HG02943 (cell line): ENCODE results near the gene NALCN.

ENCODE experiments used
- ATAC-seq: cut with Tn5 transposase; IDR thresholded peaks from one replicate; pipeline ENCODE4 v1.9.1; 2021; ENCODE audit warnings: mild to moderate bottlenecking, low read depth, moderate library complexity; ENCODE audit not compliant: unreplicated experiment

NALCN gene

DNA sequence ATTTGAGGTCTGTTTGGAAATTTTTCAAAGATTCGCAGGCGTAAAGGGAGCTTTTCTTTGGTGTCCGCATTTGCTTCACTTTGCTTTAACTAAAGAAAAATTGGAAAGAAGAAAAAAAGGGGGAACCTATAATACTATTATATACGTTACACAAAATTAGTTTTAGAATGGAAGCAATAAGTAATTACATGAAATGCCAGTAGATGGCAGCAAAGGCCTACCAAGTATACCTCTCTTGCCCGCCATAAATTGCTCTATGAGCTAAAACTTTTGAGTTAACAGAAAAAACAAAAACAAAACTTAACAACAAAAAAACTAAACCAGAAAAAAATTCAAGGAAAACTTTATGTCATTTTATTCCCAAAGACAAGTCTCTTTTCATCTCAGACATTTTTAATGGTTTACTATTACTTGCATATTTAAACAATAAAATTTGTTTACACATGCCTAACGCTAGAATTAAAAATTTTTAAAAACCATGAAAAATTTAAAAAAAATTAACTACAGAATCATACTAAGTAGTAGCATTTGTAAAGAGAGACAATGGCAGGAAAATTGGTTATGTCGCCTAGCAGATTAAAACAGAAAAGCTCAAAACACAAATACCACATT is 271.4 kb downstream of the NALCN start:
- no peak for ATAC-seq

DNA sequence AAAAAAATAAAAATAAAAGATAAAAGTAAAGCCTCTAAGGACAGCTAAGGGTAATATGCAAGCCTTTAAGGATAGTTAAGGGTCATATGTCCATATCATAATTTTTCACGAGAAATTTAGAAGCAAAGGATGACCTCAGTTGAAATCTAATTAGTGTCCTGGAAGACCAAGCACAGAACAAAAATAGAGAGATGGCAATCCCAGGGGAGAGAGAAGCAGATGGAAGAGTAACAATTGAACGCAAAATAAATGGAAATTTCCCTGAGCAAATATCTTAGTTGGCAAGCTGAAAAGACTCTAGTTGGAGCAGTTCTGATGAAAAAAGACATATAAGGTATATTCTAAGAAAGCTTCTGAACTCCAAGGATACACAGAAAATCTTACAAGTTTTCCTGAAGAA is 275.4 kb downstream of the NALCN start:
- ATAC-seq = no peak

DNA sequence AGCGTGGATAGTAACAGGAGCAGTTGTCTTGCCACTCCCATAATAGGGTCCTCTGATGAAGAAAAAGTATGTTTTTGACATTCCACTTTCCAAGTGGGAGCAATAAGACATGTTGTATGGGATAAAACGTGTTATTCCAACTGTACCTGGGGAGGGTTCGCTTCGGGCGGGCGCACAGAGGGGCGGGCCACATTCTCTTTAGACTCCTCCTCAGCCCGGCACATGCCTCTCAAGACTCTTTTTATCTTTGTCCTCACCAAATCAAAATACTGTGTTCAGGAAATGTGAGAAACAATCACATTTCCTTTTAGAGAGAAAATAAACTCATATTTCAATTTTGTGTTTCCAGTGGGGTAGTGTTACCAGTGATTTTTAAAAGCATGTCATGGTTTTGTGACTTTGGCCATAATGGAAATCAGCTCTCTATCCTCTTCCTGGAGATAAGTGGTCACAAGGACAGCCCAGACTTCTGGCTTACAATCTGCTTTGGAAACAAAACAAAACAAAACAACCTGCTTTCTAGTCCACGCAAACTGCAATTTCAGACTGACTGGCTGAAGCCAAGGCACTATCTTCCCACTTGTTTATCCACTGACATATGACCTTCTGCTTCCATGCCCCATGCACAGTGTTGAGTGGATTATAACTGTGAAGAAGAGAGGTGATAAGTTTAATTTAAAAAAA is 276.1 kb downstream of the NALCN start:
- ATAC-seq = no peak

DNA sequence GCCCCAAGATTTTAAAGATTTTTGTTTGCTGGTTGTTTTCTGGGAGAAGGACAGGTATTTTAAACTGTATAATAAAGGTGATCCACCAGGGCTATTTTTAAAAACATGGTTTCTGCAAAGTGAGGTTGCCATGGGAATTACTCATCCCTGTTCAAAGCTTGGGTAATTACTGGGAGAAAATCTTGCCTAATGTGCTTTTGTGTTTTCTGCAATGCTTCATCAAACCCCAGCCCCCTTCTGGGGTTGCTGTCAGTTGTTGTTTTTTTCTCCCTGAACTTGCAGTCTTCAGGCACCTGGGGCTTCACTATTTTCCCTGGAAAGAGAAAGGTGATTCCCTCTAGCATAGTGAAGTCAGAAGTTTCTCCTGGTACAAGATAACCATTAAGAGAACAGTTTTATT is 277.2 kb downstream of the NALCN start:
- no peak for ATAC-seq

DNA sequence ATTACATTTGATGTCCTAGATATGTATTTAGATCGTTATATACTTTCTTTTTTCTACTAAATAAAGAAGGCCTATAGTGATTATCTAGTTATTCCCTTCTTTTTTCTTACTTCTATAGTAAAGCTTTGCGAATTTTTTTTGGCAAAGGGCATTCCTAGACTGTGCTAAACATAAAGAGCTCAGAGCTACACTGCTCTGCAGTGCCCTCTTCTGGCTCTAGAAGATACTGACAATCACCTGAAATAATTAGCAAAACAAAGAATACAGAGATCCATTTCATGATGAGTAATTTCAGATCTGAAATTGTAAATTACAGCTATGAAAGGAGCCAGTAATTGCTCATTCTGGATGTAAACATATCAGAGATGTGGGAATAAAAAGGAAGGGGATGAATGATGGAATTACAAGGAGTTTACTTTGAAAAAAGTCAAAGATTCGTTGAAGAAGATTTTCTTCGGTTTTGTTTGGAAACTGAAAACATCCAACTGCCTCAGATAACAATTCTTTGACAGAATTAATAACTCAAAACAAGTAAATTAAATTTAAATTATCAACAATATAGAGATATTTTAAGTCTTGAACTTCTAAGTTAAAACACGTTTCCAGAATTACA is 288.5 kb downstream of the NALCN start:
- no peak for ATAC-seq

DNA sequence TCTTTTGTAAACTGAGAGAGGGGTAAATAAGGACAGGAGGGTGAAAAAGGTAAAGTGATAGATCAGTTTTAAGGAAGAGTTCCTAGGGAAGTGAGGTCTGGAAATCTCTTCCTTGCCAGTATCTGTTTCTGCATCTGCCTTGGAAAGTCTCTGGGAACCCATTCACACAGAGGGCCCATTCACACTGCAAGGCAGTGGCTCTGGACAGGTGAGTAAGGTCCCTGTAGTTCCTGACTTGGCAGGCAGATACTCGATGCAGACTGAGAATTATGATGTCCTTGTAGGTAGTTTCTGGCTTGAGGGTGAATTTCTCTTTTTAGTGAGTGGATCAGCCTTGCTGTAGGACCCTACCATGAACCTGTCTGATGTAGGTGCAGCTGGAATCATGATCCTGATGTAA is 293.3 kb downstream of the NALCN start:
- no peak for ATAC-seq

DNA sequence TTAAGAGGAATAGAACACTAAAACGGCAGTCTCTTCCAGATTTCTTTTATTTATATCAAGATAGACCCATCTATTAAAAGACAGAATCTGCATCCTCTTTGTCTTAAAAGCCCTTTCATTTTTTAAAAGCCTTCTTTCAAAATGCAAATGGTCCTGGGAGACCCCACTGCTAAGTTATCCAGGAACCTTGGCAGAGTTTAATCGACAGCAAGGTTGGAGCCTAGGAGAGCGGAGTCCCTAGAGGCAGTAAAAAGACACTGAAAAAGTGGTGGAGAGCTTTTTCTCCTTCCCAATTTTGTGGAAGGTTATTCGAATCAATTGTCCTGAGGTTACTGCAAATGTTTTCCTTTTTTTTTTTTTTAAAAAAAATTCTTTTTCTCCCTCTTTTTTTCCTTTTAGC is 294.7 kb downstream of the NALCN start:
- no peak for ATAC-seq

DNA sequence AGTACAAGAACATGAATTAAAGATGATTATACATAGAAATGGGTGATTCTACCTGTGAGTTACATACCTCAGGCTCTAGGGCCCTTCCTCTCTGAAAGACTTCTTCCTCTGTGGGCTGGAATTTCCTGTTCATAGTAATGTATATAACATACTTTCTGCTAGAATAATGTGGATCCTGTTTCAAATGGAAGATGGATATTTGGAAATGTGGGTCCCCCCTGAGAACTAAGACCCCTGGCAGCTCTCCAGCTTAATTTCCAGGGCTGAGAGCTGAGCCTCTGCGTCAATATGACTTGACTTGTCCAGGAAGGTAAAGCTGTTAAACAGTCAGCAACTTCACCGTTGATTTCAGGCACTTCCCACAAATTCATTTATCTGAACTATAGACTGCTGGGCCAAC is 296.3 kb downstream of the NALCN start:
- no peak for ATAC-seq

DNA sequence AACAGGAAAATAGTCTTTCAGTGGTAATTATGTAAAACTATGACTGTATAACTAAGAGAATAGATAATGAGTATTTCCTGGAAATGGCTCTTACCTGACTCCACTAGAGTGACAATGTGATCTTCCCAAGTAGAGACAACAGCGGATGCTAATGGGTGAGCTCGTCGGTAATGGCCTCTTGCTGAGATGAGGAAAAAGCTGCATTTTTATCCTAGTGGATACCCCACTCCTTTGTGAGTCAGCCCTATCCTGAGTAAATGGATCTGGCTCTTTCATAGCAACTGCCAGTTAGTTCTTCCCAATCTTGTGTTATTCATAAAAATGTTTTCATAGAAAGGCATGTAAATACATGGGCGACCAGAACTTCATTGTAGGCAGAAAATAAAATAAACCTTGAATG is 299.5 kb downstream of the NALCN start:
- no peak for ATAC-seq

DNA sequence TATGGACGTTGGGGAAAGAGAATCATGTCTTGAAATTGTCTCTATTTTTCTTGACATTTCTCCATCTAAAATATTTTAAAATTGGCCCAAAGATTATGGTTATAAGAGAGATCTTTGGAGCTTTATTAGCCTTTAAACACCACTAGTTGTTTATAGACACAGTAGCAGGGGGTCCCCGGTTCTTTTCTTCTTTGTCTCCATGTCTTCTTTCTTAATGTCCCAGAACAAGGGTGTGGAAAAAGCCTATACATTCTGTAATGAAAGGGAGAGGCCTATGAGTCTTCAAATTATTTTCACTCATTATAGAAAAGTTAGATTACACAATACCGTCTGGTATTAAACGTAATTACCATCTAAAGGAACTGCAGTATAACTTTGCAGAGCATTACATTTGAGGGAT is 300.0 kb downstream of the NALCN start:
- ATAC-seq = no peak

DNA sequence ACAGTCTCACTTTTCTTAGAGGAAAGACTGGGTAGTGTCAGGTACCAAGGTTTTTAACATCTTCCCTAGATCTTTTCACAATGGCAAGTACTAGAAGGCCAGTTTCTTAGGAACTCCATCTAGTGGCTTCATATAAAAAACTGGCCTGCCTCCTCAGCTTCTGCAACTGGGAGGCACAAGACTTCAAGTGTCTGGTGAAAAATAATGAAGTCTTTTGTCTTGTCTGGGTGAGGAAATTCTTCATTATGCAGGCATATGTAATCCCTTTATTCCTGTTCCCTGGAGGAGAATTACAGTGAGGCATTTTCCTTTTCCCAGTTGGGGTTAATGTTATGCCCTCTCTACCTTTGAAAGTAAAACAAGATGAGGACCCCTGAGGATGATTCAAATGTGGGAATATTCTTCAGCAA is 300.5 kb downstream of the NALCN start:
- ATAC-seq = no peak

DNA sequence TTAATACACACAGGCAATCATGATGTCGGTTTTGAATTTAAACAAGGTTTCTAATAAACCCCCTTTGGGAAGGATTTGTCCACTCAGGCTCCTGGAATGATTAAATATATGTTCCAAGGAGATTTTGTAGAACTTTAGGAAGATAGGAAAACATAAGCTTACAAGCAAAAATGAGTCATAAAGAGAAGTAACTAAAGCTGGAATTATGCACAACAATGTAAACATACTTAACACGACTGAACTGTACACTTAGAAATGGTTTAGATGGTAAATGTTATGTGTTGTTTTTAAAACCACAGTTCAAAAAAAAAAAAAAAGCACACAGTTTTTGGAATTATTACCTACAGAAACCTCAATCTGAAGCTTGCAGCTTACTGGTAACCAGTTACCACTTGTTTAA is 304.4 kb downstream of the NALCN start:
- no peak for ATAC-seq

DNA sequence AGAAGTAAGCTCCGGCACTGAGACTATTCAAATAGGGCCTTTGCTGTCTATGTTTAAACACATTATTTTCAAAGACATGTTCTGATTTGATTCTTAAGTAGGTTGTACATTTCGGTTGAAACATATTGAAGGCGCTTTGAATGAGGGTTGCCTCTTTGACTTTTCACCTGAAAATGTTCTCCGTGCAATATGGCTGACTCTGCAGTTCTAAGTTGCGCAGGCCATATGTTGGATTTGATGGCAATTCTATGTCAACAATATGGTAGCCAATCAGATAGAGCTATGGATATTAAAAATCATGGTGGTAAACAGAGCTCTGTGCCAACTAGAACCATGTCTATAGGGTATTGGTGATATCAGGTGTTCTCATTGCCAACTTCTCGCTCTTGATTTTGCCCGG is 307.3 kb downstream of the NALCN start:
- no peak for ATAC-seq

DNA sequence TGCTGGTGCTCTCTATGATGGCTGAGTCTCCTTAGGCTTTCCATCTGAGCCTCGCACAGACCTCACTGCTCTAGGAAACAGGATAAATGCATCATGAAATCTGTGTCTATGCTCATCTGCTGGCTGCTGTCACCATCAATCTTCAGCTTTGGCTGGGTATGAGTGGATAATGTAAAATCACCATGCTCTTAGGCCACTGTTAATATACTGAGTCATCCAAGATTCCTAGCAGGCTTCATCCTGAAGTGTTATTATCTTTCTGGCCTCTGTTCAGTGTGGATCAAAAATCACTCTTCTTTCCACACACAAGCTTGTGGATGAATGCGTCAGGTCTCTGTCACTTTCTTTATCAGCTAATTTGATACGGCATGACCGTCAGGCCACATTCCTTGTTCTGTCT is 317.4 kb downstream of the NALCN start:
- no peak for ATAC-seq

DNA sequence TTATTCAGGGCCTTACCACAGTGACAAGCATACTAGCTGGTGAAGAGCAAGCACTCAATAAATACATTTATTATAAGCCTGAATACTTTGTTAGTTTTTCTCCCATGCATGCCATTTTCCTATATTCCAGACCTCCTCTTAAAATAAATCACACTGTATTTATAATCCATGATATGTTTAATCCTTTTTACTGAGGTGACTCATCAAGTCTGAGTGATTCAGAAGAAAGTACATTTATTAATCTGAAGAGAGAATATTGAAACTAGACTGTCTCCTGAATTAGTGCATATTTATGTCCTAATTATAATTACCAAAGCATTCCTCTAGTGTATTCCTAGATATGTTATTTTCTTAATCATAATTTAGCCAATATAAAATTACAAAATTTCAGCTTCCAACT is 323.3 kb downstream of the NALCN start:
- ATAC-seq = no peak

DNA sequence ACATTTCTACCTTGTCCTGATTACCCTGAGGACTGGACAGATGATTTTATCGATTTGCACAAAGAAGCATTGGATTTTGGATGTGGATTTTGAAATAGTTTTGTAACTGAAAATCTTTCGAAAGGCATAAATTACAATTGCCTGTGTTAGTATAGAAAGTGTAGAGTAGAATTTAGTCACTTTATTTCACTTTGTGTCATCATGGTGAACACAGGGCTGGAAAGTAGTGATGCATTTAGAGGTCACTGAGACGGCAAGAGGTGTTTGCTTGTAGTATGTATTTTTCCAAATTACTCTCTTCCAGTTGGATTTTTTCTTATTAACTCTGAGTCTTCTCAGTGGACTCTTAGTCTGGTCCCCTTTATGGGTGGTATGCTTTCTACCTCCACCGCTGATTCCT is 326.0 kb downstream of the NALCN start:
- ATAC-seq = no peak

DNA sequence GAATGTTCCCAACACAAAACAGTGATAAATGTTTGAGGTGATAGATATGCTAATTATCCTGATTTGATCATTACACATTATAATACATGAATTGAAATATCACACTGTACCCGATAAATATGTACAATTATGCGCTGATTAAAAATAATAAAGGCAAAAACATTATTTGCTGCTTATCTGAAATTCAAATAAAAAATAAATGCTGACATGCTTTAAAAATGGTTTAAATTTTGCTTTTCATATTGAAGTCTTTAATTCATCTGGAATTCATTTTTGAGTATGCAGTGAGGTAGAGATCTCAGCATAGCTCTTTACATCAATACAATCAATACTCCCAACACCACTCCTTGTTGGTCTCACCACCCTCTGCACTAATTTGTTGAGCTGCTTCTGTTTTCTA is 330.8 kb downstream of the NALCN start:
- ATAC-seq = no peak

DNA sequence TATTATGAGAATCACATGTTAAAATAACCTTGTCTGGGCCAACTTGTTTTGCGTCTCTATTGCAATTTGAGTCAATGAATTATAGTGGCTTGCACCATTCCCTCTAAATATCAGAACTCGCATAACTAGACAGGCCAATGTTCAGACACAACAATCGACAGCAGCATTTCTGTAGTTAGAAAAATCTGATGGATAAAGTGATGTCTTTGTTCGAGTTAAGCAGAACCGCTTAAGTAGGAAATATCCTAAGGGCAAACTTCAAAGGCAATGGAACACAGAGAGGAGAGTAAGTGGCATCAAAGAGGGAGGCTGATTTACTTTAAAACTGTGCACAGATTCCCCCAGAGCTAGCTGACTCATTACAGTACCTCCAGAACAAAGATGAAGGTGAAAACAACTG is 333.9 kb downstream of the NALCN start:
- no peak for ATAC-seq

DNA sequence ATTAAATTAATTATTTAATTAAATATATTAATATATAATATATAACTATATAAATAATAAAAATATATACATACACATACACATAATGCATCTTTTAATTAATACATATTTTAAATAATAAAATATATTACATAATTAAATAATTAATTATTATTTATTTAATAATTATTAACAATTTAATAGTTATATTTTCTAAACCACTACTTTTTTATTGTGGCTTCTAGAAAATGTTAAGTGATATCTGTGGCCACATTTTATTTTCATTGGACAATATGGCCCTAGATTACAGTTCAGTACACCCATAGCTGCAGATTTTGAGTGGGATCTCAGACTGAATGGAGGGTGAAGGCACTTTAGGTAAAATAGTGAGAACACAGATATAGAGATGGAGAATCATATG is 335.7 kb downstream of the NALCN start:
- no peak for ATAC-seq

DNA sequence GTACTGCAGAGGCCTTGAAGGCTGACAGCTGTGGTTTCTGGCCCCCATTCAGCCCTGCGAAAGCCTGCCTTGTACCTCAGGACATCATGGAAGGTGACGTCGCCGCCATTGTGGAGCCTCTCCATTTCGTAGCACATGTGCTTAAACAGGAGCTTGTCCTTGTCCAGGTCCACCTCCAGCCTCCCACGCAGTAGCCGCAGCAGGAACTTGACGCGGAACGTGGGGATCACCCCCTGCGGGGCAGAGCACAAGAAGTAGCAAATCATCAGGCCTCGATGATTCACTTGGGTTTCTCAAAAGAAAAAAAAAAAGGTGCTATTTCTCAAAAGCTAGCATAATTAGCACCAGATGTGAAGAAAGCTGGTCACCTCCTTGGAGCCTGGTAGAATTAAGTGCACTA is 351.0 kb downstream of the NALCN start:
- ATAC-seq = no peak

DNA sequence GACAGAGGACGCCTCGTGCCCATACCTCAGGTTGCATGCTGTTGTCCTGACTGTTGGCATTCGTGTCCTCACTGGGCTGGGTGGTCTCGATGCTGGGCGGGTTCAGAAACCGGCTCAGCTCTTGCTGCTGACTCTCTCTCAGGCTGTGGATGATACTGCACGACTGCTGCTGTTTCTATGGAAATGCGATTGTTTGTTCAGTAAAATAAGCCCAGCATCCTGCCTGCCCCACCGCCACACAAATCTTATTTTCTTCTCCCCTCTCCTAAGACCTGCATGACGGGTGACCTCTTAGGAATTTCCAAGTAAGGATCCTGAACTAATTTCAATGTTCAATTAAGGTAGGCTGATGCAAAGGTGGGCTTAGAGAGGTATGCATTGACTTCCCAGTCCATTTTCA is 356.5 kb downstream of the NALCN start:
- no peak for ATAC-seq

DNA sequence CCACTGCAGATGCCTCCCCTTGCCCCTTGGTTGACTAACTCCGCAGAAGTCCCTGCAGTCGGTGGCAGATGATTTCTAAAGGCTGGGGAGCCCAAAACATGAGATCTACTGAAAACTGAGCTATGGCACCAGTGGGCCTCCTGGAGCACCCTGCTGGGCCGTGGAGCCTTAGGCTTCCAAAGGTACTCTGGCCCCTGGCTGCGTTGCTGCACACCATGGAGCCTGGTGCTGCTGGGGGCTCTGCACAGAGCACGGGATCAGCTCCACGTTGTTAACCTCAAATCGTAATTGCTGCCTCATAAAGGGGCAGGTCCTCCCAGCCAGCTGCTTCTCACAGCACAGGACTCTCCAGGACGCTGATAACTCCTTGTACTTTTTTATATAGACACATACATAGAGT is 357.5 kb downstream of the NALCN start:
- ATAC-seq = no peak
